ENCODE results near the gene ZNF334. TPM values are rescaled to one million over a fixed set of nuclear protein-coding genes. Genes with fewer than 3 reads are reported as not detected.

ZNF334 gene
- total RNA-seq, 1 donor from 2014 or later: 21.4 TPM

DNA sequence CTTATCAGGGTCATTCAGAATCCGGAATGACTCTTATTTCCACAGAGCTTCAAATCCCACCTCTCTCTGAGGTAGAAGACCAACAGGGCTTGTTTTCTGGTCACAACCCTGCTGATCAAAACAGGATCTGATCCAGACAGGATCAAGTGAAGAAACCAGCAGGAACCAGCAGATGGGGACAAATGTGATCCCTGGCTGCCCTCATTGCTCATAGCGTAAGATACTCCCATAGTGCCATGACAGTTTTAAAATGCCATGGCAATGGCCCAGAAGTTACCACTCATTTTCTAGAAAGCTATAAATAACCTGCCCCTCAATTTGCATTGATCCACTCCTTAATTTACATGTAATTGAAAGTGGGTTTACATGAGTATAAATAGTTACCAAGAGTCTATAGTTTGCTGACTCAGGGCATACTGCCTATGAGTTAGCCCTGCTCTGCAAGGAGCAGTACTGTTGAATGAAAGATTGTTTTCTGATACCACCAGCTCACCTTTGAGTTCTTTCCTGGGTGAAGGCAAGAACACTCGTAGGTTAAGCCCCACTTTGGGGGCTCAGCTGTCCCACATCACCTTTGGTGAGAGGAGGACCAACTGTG, 6.2 kb upstream of the ZNF334 start:
- no peaks in the 10 kb centered on the region for H3K9me3 Mint-ChIP-seq
- H3K27me3 Mint-ChIP-seq (ENCODE audit: low read depth): peaks cover 47% of the 10 kb centered on the region
- H3K36me3 Mint-ChIP-seq (ENCODE audit: low read depth): no peaks in the 10 kb centered on the region

DNA sequence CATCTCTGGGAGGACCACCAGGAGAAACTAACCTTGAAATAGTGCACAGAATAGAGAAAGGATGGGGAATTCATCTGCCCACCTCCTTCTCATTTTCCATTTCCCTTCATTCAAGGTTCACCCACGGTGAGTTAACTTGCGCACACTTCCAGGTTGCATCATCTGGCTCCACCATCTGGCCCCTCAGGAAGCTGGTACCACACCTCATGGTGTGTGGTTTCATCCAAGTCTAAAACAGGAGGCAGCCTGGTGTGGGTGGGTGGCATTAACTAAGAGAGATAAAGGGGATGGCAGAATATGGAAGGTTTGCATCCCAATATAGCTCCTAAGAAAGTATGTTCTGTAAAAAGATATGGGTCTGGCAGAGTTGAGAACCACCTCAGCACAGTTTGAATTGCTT, 3.8 kb downstream of the ZNF334 start:
- no peak overlapping the region for H3K27ac Mint-ChIP-seq (ENCODE audit: unreplicated experiment)
- no peaks in the 10 kb centered on the region for H3K27me3 Mint-ChIP-seq (ENCODE audit: low read depth)
- peaks cover 20% of the 10 kb centered on the region for H3K4me1 Mint-ChIP-seq
- peaks cover 28% of the 10 kb centered on the region for H3K9me3 Mint-ChIP-seq
- TF ChIP-seq, protein P1, sequence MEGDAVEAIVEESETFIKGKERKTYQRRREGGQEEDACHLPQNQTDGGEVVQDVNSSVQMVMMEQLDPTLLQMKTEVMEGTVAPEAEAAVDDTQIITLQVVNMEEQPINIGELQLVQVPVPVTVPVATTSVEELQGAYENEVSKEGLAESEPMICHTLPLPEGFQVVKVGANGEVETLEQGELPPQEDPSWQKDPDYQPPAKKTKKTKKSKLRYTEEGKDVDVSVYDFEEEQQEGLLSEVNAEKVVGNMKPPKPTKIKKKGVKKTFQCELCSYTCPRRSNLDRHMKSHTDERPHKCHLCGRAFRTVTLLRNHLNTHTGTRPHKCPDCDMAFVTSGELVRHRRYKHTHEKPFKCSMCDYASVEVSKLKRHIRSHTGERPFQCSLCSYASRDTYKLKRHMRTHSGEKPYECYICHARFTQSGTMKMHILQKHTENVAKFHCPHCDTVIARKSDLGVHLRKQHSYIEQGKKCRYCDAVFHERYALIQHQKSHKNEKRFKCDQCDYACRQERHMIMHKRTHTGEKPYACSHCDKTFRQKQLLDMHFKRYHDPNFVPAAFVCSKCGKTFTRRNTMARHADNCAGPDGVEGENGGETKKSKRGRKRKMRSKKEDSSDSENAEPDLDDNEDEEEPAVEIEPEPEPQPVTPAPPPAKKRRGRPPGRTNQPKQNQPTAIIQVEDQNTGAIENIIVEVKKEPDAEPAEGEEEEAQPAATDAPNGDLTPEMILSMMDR (conservative IDR thresholded peaks at IDR 0.05): no peak
- no peak overlapping the region for H3K4me3 Mint-ChIP-seq
- no peak for DNase-seq (ENCODE audit: low read depth, low spot score)
- peaks cover 58% of the 10 kb centered on the region for H3K36me3 Mint-ChIP-seq (ENCODE audit: low read depth)

More for the DNA sequence above, 6.2 kb upstream of the ZNF334 start:
- Mint-ChIP-seq H3K4me3 (no peak overlapping the region), H3K27ac (ENCODE audit: unreplicated experiment) (no peak overlapping the region), H3K4me1 (no peaks in the 10 kb centered on the region)
- no peak for DNase-seq (ENCODE audit: low read depth, low spot score)
- TF ChIP-seq, protein P1 (conservative IDR thresholded peaks at IDR 0.05): no peak

DNA sequence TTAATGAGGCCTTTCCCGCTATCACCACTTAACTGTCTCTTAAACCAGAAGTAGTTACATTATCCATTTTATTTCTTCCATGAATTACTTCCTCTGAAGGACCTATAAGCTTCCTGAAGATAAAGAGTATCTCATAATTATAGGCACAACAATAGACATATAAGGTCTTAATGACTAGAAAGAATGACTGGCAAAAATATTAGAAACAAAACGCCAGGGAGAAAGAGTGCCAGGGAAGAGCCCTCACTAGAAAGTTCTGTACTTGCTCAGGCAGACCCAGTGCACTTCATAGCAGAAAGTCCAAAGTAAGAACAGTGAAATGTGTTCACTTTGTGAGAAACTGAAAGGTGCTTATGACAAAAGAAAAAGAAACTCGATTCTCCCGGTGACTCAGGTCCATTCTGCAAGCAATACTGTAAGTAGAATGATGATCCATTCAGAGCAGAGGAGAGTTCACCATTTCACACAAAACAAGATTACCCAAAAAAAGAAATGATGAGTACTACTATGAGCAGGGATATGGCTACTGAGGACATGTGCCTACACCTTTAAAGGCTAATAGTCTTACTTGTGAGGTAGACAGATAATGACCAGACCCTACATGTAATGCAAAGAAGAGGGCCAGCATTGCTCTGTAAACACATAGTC, 5.5 kb downstream of the ZNF334 start:
- H3K27me3 Mint-ChIP-seq (ENCODE audit: low read depth): no peaks in the 10 kb centered on the region
- H3K27ac Mint-ChIP-seq (ENCODE audit: unreplicated experiment): no peak overlapping the region
- H3K36me3 Mint-ChIP-seq (ENCODE audit: low read depth): peaks cover 74% of the 10 kb centered on the region
- TF ChIP-seq, protein P1 (conservative IDR thresholded peaks at IDR 0.05): no peak
- peaks cover 11% of the 10 kb centered on the region for H3K4me1 Mint-ChIP-seq
- no peak for DNase-seq (ENCODE audit: low read depth, low spot score)
- peaks cover 41% of the 10 kb centered on the region for H3K9me3 Mint-ChIP-seq
- no peak overlapping the region for H3K4me3 Mint-ChIP-seq

DNA sequence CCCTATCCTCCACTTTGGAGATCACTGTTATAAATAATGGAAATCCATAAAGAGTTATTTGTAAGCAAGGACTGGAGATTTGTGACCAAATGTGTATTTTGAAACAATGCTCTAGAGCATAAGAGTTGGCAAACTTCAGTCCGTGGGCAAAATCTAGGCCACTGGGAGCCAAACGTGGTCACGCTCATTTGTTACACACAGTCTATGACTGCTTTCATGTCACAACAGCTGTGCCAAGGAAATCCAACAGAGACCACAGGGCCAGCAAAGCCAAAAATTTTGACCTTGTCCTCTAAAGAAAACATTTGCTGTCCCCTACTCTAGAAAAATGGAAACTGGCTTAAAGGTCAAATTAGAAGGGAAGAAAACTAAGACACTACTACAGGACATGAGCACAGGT, 7.9 kb downstream of the ZNF334 start:
- H3K27me3 Mint-ChIP-seq (ENCODE audit: low read depth): no peaks in the 10 kb centered on the region
- DNase-seq (ENCODE audit: low read depth, low spot score): no peak
- H3K4me1 Mint-ChIP-seq: peaks cover 4% of the 10 kb centered on the region
- H3K4me3 Mint-ChIP-seq: no peak overlapping the region
- peaks cover 83% of the 10 kb centered on the region for H3K36me3 Mint-ChIP-seq (ENCODE audit: low read depth)
- TF ChIP-seq, protein P1 (conservative IDR thresholded peaks at IDR 0.05): no peak
- no peak overlapping the region for H3K27ac Mint-ChIP-seq (ENCODE audit: unreplicated experiment)
- H3K9me3 Mint-ChIP-seq: peaks cover 54% of the 10 kb centered on the region

DNA sequence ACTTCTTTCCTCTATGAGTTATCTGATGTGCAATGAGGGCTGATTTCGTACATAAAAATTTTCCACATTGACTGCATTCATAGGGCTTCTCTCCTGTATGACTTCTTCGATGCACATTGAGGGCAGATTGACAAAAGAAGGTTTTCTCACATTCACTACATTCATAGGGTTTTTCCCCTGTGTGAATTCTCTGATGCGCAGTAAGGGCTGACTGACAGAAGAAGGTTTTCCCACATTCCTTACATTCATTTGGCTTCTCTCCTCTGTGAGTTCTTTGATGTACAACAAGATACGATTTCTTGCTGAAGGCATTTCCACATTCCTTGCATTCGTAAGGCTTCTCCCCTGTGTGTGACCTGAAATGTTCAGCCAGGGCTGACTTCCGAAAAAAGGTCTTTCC, 11.4 kb downstream of the ZNF334 start:
- Mint-ChIP-seq H3K9me3 (peaks cover 54% of the 10 kb centered on the region), H3K36me3 (ENCODE audit: low read depth) (peaks cover 88% of the 10 kb centered on the region), H3K4me3 (no peak overlapping the region), H3K4me1 (no peaks in the 10 kb centered on the region), H3K27ac (ENCODE audit: unreplicated experiment) (no peak overlapping the region), H3K27me3 (ENCODE audit: low read depth) (no peaks in the 10 kb centered on the region)
- DNase-seq (ENCODE audit: low read depth, low spot score): no peak
- TF ChIP-seq, protein P1 (conservative IDR thresholded peaks at IDR 0.05): no peak

Measured in neural crest cell (in vitro differentiated cells).